Activated naive CD4-positive, alpha-beta T cell treated with anti-CD3 and anti-CD28 coated beads for 36 hours (primary cell): ENCODE results near the gene RCAN1. TPM values are rescaled to one million over a fixed set of nuclear protein-coding genes. Genes with fewer than 3 reads are reported as not detected.

Experiments used
- CTCF ChIA-PET: fragments of 350-600 bp; sonication (Branson Sonifier 250); formaldehyde crosslinking; loops from one replicate; lab custom pipeline; 2021; ENCODE audit warnings: antibody characterized with exemption; lab: Charles Lee
- DNase-seq: peaks from one replicate; pipeline ENCODE4 v3.0.0-alpha.2; 2020
- H3K27ac Mint-ChIP-seq: one replicate; pipeline ENCODE4 v1.8.0; 2021; ENCODE audit warnings: mild to moderate bottlenecking, mixed read lengths
- H3K27me3 Mint-ChIP-seq: one replicate; pipeline ENCODE4 v1.8.0; 2021; ENCODE audit warnings: low read depth, mixed read lengths
- H3K36me3 Mint-ChIP-seq: one replicate; pipeline ENCODE4 v1.8.0; 2021; ENCODE audit warnings: low read depth, mixed read lengths
- H3K4me1 Mint-ChIP-seq: one replicate; pipeline ENCODE4 v1.8.0; 2021; ENCODE audit warnings: low read depth, mixed read lengths
- H3K4me3 Mint-ChIP-seq: one replicate; pipeline ENCODE4 v1.8.0; 2021; ENCODE audit warnings: mild to moderate bottlenecking, moderate library complexity, mixed read lengths
- H3K9me3 Mint-ChIP-seq: one replicate; pipeline ENCODE4 v1.8.0; 2021; ENCODE audit warnings: mixed read lengths
- intact Hi-C: fragments of 100-400 bp; cut with micrococcal nuclease; formaldehyde crosslinking; loops from one replicate; pipeline ENCODE4 v1.15.1; 2023
- total RNA-seq, 2 experiments: library from RNA; stranded (reverse); gene quantifications; one replicate each; pipeline ENCODE4 v1.2.3, GENCODE V29; 2021

Gene RCAN1
- total RNA-seq, 2 experiments from 2014 or later: 2.3 to 2.9 TPM

DNA sequence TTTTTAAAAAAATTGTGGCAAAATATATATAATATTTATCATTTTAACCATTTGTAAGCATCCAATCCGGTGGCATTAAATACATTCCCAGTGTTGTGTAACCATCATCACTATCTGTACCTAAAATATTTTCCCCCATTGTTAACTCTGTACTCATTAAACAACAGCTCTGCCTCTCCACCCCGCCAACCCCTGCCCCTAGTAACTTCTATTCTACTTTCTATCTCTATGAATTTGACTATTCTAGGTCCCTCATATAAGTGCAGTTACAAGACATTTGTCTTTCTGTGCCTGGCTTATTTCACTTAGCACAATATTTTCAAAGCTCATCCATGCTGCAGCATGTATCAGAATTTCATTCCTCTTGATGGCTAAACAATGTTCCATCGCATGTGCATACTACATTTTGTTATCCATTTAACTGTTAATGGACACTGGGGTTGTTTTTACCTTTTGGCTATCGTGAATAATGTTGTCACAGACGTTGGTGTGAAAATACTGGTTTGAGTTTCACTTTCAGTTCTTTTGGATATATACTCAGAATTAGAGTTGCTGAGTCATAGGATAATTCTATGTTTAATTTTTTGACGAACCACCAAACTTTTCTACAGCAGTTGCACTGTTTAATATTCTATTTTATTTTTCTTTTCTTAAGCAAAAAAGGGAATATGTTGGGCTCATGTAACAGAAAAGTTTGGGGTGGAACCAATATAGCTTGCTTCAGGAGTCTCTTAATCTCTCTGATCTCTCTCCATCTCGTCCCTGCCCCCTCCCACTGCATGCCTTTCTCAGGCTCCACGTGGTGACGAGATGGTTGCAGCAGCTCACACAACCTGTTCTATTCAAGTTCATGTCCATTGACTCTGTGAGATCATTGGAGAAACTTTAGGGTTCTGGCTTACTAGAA is 25.2 kb upstream of the RCAN1 start:
- DNase-seq: peak; percentile 48

DNA sequence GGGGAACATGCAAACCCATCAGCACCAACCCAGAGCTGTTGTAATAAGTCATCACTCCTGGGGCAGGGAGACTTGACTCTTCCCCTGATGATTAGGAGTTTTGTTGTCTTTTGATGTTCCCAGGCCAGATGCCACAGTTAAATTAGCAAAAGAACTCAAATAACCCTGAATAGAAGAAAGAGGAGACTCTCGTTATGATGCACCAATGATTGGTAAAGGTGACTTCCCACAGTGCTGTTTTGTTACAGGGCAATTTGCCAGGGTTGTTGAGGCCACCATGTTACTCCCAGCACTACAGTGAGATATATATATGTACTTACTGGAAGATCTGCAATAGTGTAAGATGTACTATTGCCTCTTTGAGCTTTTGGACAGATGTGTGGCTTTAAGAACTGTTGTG is 24.3 kb upstream of the RCAN1 start:
- DNase-seq: no peak
- no peak overlapping the region for H3K27ac Mint-ChIP-seq
- no peaks in the 10 kb centered on the region for H3K9me3 Mint-ChIP-seq
- H3K4me1 Mint-ChIP-seq: peaks cover 18% of the 10 kb centered on the region
- intact Hi-C loops: no loop called here
- CTCF ChIA-PET: interaction anchor here (0.7 to 1.2 kb wide), 2 partner anchors 8 to 1010 kb away, joined by 3 read pairs; no protein-coding TSS in a partner anchor
- no peaks in the 10 kb centered on the region for H3K27me3 Mint-ChIP-seq
- H3K4me3 Mint-ChIP-seq: no peak overlapping the region
- no peaks in the 10 kb centered on the region for H3K36me3 Mint-ChIP-seq

More for the DNA sequence above, 25.2 kb upstream of the RCAN1 start:
- Mint-ChIP-seq H3K27ac (peak overlapping the region; percentile 16), H3K4me1 (peaks cover 18% of the 10 kb centered on the region), H3K27me3 (no peaks in the 10 kb centered on the region), H3K9me3 (no peaks in the 10 kb centered on the region), H3K36me3 (no peaks in the 10 kb centered on the region), H3K4me3 (no peak overlapping the region)
- CTCF ChIA-PET: interaction anchor here (0.7 to 1.2 kb wide), 2 partner anchors 9 to 1009 kb away, joined by 3 read pairs; no protein-coding TSS in a partner anchor
- intact Hi-C loops: loop anchor here (1.0 kb wide), 1 partner anchor 113 kb away; no protein-coding TSS in a partner anchor

DNA sequence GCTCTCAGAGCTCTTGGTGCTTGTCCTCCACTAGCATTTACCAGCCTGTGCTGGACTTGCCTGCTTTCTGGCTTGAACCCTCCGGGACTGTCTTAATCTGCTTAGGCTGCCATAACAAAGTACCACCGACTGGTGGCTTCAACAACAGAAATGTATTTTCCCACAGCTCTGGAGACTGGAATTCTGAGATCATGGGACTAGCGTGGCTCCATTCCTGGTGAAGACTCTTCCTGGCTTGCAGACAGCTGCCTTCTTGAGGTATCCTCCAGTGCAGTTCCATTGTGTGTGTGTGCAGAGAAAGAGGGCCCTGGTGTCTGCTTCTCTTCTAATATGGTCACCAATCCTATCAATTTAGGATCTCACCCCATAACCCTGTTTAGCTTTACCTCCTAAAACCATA is 22.0 kb upstream of the RCAN1 start:
- Mint-ChIP-seq H3K27ac (no peak overlapping the region), H3K36me3 (no peaks in the 10 kb centered on the region), H3K4me1 (peaks cover 18% of the 10 kb centered on the region), H3K4me3 (no peak overlapping the region), H3K9me3 (no peaks in the 10 kb centered on the region), H3K27me3 (peaks cover 3% of the 10 kb centered on the region)
- CTCF ChIA-PET: interaction anchor here (1.3 to 1.9 kb wide), 5 partner anchors 9 to 274 kb away, joined by 4 to 5 read pairs (median 4); no protein-coding TSS in a partner anchor
- intact Hi-C loops: no loop called here
- DNase-seq: no peak

DNA sequence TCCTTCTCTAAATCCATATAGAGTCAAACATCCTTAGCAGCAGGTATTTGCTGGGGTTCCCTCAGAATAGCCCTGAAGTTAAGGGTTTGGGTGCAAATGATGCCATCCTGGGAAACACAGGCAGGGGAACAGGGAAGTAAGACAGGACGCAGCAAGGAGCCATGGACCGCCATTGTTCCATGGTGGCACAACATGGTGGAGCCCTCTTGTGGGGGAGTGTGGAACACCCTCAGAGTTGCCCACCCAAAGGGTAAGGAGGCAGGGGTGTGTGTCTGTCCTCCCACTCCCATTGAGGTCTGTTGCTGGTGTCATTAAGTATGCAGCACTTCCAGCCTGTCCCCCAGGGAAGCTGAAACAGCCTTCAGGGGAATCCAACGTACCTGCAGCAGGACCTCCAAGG is 20.4 kb upstream of the RCAN1 start:
- no peaks in the 10 kb centered on the region for H3K9me3 Mint-ChIP-seq

DNA sequence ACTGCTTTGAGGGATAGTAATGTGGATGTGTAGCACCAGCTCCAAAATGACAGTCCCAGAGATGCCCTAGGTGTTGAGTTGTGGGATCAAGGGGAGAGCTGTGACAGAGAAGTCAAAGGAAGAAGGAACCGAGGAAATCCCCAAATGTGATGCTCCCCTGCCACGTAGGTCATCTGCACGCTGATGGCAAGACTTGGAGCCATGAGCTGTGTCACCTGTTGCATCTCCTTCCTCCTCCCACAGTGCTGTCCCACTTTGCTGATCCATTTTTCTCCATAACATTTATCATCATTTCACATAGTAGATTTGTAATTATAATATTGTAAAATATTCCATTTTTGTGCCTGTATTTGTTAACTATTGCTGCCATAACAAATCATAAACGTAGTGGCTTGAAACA is 17.6 kb upstream of the RCAN1 start:
- CTCF ChIA-PET: interaction anchor here (0.6 to 2.3 kb wide), 9 partner anchors 16 to 1207 kb away, joined by 3 to 13 read pairs (median 4); no protein-coding TSS in a partner anchor
- H3K9me3 Mint-ChIP-seq: no peaks in the 10 kb centered on the region
- intact Hi-C loops: no loop called here
- no peak overlapping the region for H3K4me3 Mint-ChIP-seq
- peaks cover 3% of the 10 kb centered on the region for H3K27me3 Mint-ChIP-seq
- H3K27ac Mint-ChIP-seq: no peak overlapping the region
- H3K4me1 Mint-ChIP-seq: no peaks in the 10 kb centered on the region
- no peaks in the 10 kb centered on the region for H3K36me3 Mint-ChIP-seq
- DNase-seq: no peak

More for the DNA sequence above, 20.4 kb upstream of the RCAN1 start:
- Mint-ChIP-seq H3K27me3 (peaks cover 3% of the 10 kb centered on the region), H3K4me3 (no peak overlapping the region), H3K4me1 (peaks cover 10% of the 10 kb centered on the region), H3K27ac (no peak overlapping the region), H3K36me3 (no peaks in the 10 kb centered on the region)
- CTCF ChIA-PET: interaction anchor here (0.6 to 0.7 kb wide), 2 partner anchors 62 to 441 kb away, joined by 3 read pairs; no protein-coding TSS in a partner anchor
- DNase-seq: no peak
- intact Hi-C loops: no loop called here

DNA sequence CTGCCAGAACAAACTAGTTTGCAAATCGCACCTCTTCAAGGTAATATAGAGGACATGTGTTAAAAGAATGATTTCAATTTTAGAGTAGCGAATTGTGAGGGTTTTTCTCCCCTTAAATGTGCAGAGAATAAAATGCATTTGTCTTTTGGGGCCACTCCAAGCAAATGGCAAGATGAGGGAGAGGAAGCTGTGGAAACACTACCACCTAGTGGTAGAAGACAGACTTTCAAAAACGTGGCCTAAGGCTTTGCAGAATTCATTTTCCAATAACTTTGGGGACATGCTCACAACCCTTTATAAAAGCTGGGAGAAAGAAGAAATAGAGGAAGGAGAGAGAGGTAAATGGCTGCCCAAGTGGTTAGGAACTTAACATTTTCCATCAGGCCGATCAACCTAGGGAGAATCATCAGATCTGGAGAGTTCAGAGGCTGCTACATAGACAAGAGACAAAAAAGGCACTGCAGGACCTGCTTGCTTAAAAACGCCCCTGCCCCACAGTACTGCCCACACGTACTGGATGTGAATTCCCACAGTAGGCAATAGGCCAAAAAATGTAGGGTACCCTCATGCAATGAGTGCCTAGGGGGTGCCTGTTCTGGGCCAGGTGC is 15.7 kb upstream of the RCAN1 start:
- Mint-ChIP-seq H3K9me3 (no peaks in the 10 kb centered on the region), H3K36me3 (no peaks in the 10 kb centered on the region), H3K27ac (no peak overlapping the region), H3K4me3 (no peak overlapping the region), H3K4me1 (no peaks in the 10 kb centered on the region), H3K27me3 (peaks cover 7% of the 10 kb centered on the region)
- DNase-seq: peak; percentile 43
- intact Hi-C loops: loop anchor here (1.0 kb wide), 2 partner anchors 120 to 268 kb away; no protein-coding TSS in a partner anchor
- CTCF ChIA-PET: interaction anchor here (0.6 to 2.3 kb wide), 22 partner anchors 8 to 472 kb away, joined by 3 to 13 read pairs (median 4); partner anchors contain the start of gene RCAN1

DNA sequence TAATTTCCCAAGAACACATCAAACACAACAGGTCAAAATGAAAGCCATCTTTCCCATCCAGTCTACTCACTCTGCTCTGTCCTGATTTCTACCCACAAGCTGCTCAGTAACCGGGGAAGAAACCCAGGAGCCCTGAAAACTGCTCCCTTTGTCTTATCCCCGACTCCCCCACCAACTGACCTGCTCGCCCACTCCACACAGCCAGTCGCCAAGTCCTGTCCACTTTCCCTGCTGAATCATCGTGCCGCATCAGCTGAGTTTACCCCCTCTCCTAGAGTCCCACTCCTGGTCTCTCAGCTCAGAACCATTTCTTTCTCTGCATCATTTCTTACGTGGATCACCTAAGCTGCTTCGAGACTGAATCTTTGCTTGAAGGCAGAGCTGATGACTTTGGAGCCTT is 11.2 kb upstream of the RCAN1 start:
- H3K9me3 Mint-ChIP-seq: no peaks in the 10 kb centered on the region
- peaks cover 7% of the 10 kb centered on the region for H3K27me3 Mint-ChIP-seq
- intact Hi-C loops: no loop called here

DNA sequence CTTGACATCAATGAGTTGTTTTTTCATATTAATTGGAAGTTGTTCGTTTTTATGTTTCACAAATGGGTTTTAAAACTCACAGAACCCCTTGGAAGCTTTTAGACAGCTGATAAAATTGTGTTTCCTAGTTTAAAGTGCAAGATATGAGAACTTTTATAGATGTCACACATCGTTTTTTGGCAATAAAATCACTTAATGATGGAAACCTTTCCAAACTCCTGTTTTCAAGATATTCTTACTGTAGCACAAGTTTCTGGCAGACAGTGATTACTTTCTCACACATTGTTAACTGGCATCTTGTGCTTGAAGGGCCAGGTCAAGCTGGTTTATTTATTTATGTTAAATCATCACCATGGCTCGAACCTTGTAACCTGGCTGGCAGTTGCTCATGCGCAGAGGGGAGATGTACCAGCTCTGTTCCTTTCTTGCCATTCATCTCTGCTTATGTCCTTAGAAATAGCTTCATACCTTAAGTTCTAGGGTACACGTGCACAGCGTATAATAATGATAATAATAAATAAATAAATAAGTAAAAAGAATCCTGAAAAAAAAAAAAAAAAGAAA is 10.2 kb upstream of the RCAN1 start:
- Mint-ChIP-seq H3K36me3 (no peaks in the 10 kb centered on the region), H3K27ac (no peak overlapping the region), H3K4me3 (no peak overlapping the region), H3K27me3 (peaks cover 7% of the 10 kb centered on the region), H3K4me1 (no peaks in the 10 kb centered on the region), H3K9me3 (no peaks in the 10 kb centered on the region)
- intact Hi-C loops: no loop called here
- no peak for DNase-seq
- CTCF ChIA-PET: interaction anchor here (1.3 to 2.6 kb wide), 3 partner anchors 9 to 118 kb away, joined by 3 to 9 read pairs (median 5); no protein-coding TSS in a partner anchor

More for the DNA sequence above, 11.2 kb upstream of the RCAN1 start:
- no peaks in the 10 kb centered on the region for H3K36me3 Mint-ChIP-seq
- H3K4me3 Mint-ChIP-seq: no peak overlapping the region
- CTCF ChIA-PET: interaction anchor here (1.6 to 2.9 kb wide), 3 partner anchors 10 to 119 kb away, joined by 5 to 9 read pairs (median 9); no protein-coding TSS in a partner anchor
- no peaks in the 10 kb centered on the region for H3K4me1 Mint-ChIP-seq
- no peak for DNase-seq
- H3K27ac Mint-ChIP-seq: no peak overlapping the region

DNA sequence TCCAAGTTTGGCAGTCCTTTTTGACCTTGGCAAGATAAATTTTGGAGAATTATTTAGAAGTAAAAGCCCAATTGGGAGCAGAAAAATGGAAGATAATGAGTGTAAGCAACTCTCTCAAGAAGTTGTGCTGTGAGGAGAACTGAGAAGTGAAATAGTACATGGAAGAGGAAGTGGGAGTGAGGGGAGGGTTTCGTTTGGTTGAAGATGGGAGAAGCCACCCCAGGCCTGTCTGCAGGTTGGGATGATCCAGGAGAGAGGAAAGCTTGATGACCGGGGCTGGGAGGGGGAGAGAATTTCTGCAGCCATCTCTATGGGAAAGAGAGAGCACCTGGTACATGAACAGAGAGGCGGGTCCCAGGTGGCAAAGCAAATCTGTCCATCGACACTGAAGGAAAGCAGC is 8.6 kb upstream of the RCAN1 start:
- no peak overlapping the region for H3K4me3 Mint-ChIP-seq
- intact Hi-C loops: no loop called here
- no peaks in the 10 kb centered on the region for H3K9me3 Mint-ChIP-seq
- no peak for DNase-seq
- no peaks in the 10 kb centered on the region for H3K4me1 Mint-ChIP-seq
- H3K27ac Mint-ChIP-seq: no peak overlapping the region
- H3K36me3 Mint-ChIP-seq: no peaks in the 10 kb centered on the region
- peaks cover 7% of the 10 kb centered on the region for H3K27me3 Mint-ChIP-seq
- CTCF ChIA-PET: interaction anchor here (0.7 to 2.1 kb wide), 2 partner anchors 8 to 21 kb away, joined by 3 to 7 read pairs; no protein-coding TSS in a partner anchor

DNA sequence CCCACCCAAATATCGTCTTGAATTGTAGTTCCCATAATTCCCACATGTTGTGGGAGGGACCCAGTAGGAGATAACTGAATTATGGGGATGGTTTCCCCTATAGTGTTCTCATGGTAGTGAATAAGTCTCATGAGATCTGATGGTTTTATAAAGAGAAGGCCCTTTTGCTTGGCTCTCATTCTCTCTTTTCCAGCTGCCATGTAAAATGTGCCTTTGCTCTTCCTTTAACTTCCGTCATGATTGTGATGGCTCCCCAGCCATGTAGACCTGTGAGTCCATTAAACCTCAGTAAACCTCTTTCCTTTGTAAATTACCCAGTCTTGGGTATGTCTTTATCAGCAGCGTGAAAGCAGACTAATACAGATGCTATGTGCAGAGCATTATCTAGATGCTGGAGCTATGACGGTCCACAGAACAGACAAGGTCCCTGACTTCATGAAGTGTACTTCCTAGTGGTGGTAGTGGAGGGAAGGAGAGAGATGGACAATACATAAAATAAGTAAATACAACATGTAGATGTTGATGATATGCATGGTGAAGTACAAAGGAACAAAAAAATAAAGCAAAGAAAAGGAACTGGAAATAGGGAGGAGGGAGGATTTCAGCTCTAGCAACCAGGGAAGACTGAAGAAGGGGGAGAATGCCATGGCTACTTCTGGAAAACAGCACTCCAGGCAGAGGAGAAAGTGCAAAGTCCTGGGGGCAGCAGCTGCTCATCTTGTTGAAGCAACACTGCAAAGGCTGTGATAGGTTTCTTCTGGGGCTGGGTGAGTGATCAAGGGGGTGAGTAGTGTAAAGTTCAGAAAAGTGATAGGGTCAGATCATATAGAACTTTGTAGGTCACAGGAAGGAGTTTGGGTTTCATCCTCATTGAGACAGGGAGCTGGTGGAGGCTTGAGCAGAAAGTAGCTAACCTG is 6.8 kb upstream of the RCAN1 start:
- no peak overlapping the region for H3K27ac Mint-ChIP-seq
- H3K4me3 Mint-ChIP-seq: no peak overlapping the region
- CTCF ChIA-PET: interaction anchor here (1.1 to 2.1 kb wide), 5 partner anchors 9 to 259 kb away, joined by 3 to 9 read pairs (median 5); no protein-coding TSS in a partner anchor
- H3K36me3 Mint-ChIP-seq: no peaks in the 10 kb centered on the region
- H3K9me3 Mint-ChIP-seq: no peaks in the 10 kb centered on the region
- H3K4me1 Mint-ChIP-seq: no peaks in the 10 kb centered on the region
- intact Hi-C loops: no loop called here
- no peak for DNase-seq
- H3K27me3 Mint-ChIP-seq: peaks cover 7% of the 10 kb centered on the region
